Muscle of leg (tissue), 11 donors: Measurements from ENCODE around the gene TRAF2. TPM values are rescaled to one million over a fixed set of nuclear protein-coding genes. Genes with fewer than 3 reads are reported as not detected.

Experiments used
- DNase-seq: peaks from one replicate; pipeline ENCODE4 v3.0.0; 2013
- H3K27ac ChIP-seq: one replicate; pipeline ENCODE4 v1.5.1; 2013; ENCODE audit warnings: mild to moderate bottlenecking, low read length, control low read depth
- H3K27me3 ChIP-seq: one replicate; pipeline ENCODE4 v1.6.1; 2013; ENCODE audit warnings: low read length; ENCODE audit not compliant: control insufficient read depth, insufficient read depth
- H3K36me3 ChIP-seq: one replicate; pipeline ENCODE4 v1.6.1; 2013; ENCODE audit warnings: low read length; ENCODE audit not compliant: control insufficient read depth, insufficient read depth
- H3K4me1 ChIP-seq: one replicate; pipeline ENCODE4 v1.6.1; 2013; ENCODE audit warnings: low read length; ENCODE audit not compliant: control insufficient read depth, insufficient read depth
- H3K4me3 ChIP-seq: one replicate; pipeline ENCODE4 v1.5.1; 2013; ENCODE audit warnings: low read length, control low read depth
- H3K9me3 ChIP-seq: replicated peaks from 2 replicates; pipeline ENCODE4 v1.6.1; 2013; ENCODE audit warnings: low read depth, low read length; ENCODE audit not compliant: control insufficient read depth
- WGBS: methylation state at CpG from one replicate; pipeline ENCODE4 v1.1.5; 2013; ENCODE audit warnings: missing lambda C conversion rate; ENCODE audit not compliant: insufficient coverage; 5-methylcytosine and 5-hydroxymethylcytosine counted together
- polyA plus RNA-seq, 8 donors: library from polyadenylated mRNA; unstranded; fragments of 120-200 nt; gene quantifications; one replicate each; pipeline versions ENCODE4 v1.2.1 to v1.2.3, GENCODE V29; 2013; ENCODE audit warnings: inconsistent platforms in 1 of 8, low replicate concordance in 1 of 8; ENCODE audit not compliant: insufficient read length in 8 of 8, insufficient read depth in 1 of 8
- total RNA-seq: library from RNA; stranded (reverse); fragments of 120-200 nt; gene quantifications from one replicate; pipeline ENCODE4 v1.2.4, GENCODE V29; 2013

The TRAF2 gene
- total and polyA plus RNA-seq, 9 donors, result 5.4 to 11.9 (median 10.1) TPM

GRCh38 chr9:136926154-136926704 lies 39.9 kb downstream of the TRAF2 start:
- no peak for DNase-seq
- Histone ChIP-seq H3K4me1 (peaks cover 5% of the 10 kb centered on the region), H3K27me3 (no peaks in the 10 kb centered on the region), H3K27ac (no peak overlapping the region), H3K4me3 (no peak overlapping the region), H3K9me3 (no peaks in the 10 kb centered on the region), H3K36me3 (peaks cover 46% of the 10 kb centered on the region)
- 83% methylated on average over 9 of the region's 9 CpGs for WGBS

GRCh38 chr9:136926749-136927148 lies 40.4 kb downstream of the TRAF2 start:
- WGBS, result 92% methylated on average over 13 of the region's 13 CpGs
- no peaks in the 10 kb centered on the region for H3K27me3 ChIP-seq
- H3K4me3 ChIP-seq, result no peak overlapping the region
- peaks cover 5% of the 10 kb centered on the region for H3K4me1 ChIP-seq
- no peaks in the 10 kb centered on the region for H3K9me3 ChIP-seq
- H3K27ac ChIP-seq, result no peak overlapping the region
- no peak for DNase-seq
- H3K36me3 ChIP-seq, result peaks cover 43% of the 10 kb centered on the region

- H3K4me1 ChIP-seq, result peaks cover 5% of the 10 kb centered on the region
- H3K27me3 ChIP-seq, result no peaks in the 10 kb centered on the region
- WGBS, result 84% methylated on average over 11 of the region's 23 CpGs
- DNase-seq, result no peak
- H3K36me3 ChIP-seq, result peaks cover 36% of the 10 kb centered on the region
- H3K27ac ChIP-seq, result no peak overlapping the region
- no peak overlapping the region for H3K4me3 ChIP-seq
- H3K9me3 ChIP-seq, result no peaks in the 10 kb centered on the region
Measured at GRCh38 chr9:136927343-136928271, 41.3 kb downstream of the TRAF2 start.

- Histone ChIP-seq H3K9me3 (no peaks in the 10 kb centered on the region), H3K4me3 (no peak overlapping the region), H3K36me3 (peaks cover 38% of the 10 kb centered on the region), H3K4me1 (peaks cover 5% of the 10 kb centered on the region), H3K27me3 (no peaks in the 10 kb centered on the region), H3K27ac (no peak overlapping the region)
- WGBS, result 76% methylated on average over 9 of the region's 9 CpGs
- DNase-seq, result no peak
Measured at GRCh38 chr9:136928591-136928990, 42.3 kb downstream of the TRAF2 start.

GRCh38 chr9:136930014-136930413 lies 43.7 kb downstream of the TRAF2 start:
- Histone ChIP-seq H3K27ac (no peak overlapping the region), H3K27me3 (no peaks in the 10 kb centered on the region), H3K9me3 (no peaks in the 10 kb centered on the region), H3K4me3 (no peak overlapping the region), H3K36me3 (peaks cover 30% of the 10 kb centered on the region), H3K4me1 (peaks cover 5% of the 10 kb centered on the region)
- WGBS, result no CpG with 5 or more reads among the region's 4 CpGs
- DNase-seq, result no peak

- Histone ChIP-seq H3K4me3 (no peak overlapping the region), H3K27ac (no peak overlapping the region)
- no CpG with 5 or more reads among the region's 2 CpGs for WGBS
Measured at GRCh38 chr9:136931611-136932130, 45.4 kb downstream of the TRAF2 start.

GRCh38 chr9:136934277-136934676 lies 48.0 kb downstream of the TRAF2 start:
- peaks cover 10% of the 10 kb centered on the region for H3K36me3 ChIP-seq
- no peaks in the 10 kb centered on the region for H3K9me3 ChIP-seq
- WGBS, result 89% methylated on average over 2 of the region's 3 CpGs
- H3K27me3 ChIP-seq, result no peaks in the 10 kb centered on the region
- H3K27ac ChIP-seq, result no peak overlapping the region
- no peak overlapping the region for H3K4me3 ChIP-seq
- H3K4me1 ChIP-seq, result no peaks in the 10 kb centered on the region
- DNase-seq, result no peak

More at GRCh38 chr9:136931611-136932130, 45.4 kb downstream of the TRAF2 start:
- H3K9me3 ChIP-seq, result no peaks in the 10 kb centered on the region
- H3K36me3 ChIP-seq, result peaks cover 16% of the 10 kb centered on the region
- no peak for DNase-seq
- H3K27me3 ChIP-seq, result no peaks in the 10 kb centered on the region
- peaks cover 3% of the 10 kb centered on the region for H3K4me1 ChIP-seq

GRCh38 chr9:136935651-136936050 lies 49.3 kb downstream of the TRAF2 start:
- Histone ChIP-seq H3K9me3 (no peaks in the 10 kb centered on the region), H3K27me3 (no peaks in the 10 kb centered on the region), H3K4me1 (no peaks in the 10 kb centered on the region), H3K36me3 (peaks cover 23% of the 10 kb centered on the region), H3K4me3 (no peak overlapping the region), H3K27ac (no peak overlapping the region)
- WGBS, result no CpG with 5 or more reads among the region's 3 CpGs
- DNase-seq, result no peak

- Histone ChIP-seq H3K27me3 (no peaks in the 10 kb centered on the region), H3K4me3 (no peak overlapping the region), H3K9me3 (no peaks in the 10 kb centered on the region), H3K4me1 (no peaks in the 10 kb centered on the region), H3K36me3 (peaks cover 33% of the 10 kb centered on the region), H3K27ac (no peak overlapping the region)
- 71% methylated on average over 4 of the region's 8 CpGs for WGBS
- no peak for DNase-seq
Measured at GRCh38 chr9:136936645-136937170, 50.4 kb downstream of the TRAF2 start.
